NCI-H2196 treated with DMSO at 0.1 percent for 48 hours (cell line): ENCODE data around the gene ZDHHC11B.
A peak's percentile ranks its signal among the peaks of the same experiment; 100 is the strongest.

ENCODE experiments used
- DNase-seq: peaks from one replicate; lab custom pipeline; 2025; ENCODE audit not compliant: unreplicated experiment; lab: John Stamatoyannopoulos, UW

Gene ZDHHC11B

DNA sequence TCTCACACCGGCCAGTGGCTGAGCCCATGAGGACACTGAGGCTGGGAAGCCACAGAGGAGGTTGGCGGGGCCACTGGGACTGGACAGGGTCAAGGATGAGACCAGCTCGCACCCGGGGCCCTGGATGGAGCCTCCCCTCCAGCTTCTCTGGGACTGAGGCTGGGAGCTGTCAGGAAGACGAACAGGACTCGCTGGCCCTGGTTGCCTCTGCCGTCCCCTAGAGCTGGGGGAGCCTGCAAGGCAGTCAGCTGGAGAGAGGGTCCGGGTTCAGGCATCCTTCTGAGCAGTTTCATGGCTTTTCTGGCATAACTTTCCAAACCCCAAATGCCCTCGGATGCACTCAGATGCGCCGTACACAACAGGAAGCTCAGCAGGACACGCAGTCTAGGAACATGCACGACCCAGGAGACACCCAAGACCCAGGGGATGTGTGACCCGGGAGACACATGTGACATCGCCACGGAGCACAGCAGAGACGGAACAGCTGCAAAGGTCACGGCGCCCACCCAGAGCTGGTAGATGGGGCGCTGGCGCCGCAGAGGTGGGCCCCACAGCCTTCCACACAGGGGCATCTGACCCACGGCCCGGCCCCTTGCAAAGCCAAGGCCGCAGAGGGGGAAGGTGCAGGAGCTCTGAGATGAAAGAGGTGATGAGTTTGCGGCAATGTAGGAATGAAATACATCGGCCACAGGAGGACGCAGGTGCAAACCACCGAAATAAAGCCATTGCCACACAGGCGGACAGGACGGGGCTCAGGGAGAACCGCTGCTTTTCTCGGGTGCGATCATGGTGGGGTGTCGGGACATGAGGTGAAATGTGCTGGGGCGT lies 108.4 kb downstream of the ZDHHC11B start:
- no peak for DNase-seq

DNA sequence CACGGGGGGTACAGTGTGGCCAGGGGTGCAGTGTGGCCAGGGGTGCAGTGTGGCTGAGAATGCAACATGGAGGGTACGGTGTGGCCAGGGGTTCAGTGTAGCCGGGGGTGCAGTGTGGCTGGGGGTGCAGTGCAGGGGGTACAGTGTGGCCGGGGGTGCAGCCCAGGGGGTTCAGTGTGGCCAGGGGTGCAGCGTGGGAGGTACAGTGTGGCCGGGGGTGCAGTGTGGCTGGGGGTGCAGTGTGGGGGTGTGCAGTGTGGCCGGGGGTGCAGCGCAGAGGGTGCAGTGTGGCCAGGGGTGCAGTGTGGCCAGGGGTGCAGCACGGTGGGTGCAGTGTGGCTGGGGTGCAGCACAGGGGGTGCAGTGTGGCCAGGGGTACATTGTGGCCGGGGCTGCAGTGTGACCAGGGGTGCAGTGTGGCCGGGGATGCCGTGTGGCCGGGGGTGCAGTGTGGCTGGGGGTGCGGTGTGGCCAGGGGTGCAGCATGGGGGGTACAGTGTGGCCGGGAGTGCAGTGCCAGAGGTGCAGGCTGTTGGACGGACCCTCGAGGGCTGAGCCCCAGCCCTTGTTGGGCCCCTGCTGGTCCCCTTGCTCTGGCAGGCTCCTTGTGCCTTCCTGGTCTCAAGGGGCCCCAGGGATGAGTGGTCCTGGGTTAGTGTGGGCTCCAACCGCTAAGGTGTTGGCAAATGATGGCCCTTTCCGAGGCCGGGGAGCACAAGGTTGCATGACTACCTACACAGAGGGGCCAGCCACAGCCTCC lies 109.2 kb downstream of the ZDHHC11B start:
- DNase-seq: no peak

DNA sequence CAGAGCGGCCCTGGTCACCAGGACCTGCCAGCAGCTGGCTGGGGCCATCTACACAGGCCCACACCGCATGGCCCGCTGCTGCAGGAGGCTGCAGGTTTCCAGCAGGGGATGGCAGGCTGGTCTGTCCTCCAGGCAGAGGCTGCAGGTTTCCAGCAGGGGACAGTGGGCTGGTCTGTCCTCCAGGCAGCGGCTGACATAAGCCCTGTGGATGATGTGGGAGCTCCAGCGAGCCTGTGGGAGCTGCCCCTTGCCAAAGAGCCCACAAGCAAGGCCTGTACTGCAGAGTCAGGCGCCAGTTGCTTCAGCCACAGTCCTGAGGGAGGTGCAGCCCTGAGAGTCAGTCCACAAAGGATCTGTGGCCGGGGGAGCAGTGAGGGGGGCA lies 109.9 kb downstream of the ZDHHC11B start:
- DNase-seq: no peak

DNA sequence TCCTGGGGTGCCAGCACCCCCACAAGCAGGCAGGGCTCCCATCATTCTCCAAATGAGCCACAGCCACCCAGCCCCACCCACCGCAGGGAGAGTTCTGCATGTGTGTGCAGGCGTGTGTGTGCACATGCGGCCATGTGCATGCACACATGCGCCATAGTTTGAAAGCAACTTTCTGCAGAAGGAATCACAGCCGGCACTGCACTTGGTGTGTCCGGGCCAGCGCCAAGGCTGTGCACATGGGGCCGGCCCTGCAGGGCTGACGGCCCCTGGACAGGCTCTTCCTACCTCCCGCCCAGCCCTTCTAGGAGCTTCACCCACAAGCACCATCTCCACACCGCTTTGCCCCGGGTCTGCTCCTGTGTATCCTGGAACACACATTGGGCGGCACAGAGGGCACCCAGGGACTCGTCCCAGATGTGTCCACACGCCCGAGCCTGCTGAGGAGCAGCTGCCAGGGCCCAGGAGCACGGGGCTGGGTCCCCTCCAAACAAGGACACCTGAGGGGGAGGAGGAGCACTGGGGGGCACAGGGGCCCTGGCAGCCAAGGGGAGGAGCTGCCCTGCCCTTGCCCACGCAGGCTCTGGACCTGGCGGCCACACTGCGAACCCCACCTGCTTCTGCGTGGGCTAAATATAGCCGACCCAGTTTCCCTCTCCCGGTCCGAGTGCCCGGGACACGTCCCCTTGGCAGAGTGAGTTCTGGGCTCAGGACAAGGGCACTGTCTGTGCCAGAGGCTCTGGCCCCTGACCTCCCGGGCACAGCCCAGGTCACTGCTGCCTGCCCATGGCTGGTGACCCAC lies 110.5 kb downstream of the ZDHHC11B start:
- DNase-seq: no peak

DNA sequence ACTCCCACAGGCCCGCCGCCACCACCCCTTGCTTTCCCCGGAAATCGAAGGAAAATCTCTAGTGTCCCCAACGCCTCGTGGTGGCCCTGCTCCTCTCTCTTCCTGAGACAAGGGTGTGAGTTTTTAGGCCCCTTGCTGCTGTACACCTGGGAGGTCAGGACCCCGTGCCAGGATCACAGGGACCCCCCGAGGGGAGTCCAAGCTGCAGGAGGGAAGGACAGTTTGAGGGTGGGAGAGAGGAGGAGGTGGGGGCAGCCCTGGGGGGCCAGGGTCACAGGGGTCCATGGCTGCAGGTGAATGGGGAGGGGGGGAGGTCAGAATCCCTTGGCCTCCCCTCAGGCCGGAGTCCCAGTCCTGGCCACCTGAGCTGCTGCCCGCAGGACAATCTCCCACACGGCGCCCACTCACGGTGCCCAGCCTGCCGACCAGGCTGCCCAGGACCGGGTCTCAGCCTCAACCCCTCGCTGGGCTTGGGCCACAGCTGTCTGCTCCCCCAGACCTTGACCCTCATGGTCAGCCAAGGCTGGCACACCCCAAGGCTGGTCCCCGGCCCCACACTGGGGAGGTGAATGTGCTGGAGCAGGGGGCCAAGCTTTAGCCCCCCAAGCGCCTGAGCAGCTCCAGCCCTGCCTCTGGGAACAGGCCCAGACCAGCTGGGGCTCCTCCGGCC lies 111.2 kb downstream of the ZDHHC11B start:
- DNase-seq: no peak

DNA sequence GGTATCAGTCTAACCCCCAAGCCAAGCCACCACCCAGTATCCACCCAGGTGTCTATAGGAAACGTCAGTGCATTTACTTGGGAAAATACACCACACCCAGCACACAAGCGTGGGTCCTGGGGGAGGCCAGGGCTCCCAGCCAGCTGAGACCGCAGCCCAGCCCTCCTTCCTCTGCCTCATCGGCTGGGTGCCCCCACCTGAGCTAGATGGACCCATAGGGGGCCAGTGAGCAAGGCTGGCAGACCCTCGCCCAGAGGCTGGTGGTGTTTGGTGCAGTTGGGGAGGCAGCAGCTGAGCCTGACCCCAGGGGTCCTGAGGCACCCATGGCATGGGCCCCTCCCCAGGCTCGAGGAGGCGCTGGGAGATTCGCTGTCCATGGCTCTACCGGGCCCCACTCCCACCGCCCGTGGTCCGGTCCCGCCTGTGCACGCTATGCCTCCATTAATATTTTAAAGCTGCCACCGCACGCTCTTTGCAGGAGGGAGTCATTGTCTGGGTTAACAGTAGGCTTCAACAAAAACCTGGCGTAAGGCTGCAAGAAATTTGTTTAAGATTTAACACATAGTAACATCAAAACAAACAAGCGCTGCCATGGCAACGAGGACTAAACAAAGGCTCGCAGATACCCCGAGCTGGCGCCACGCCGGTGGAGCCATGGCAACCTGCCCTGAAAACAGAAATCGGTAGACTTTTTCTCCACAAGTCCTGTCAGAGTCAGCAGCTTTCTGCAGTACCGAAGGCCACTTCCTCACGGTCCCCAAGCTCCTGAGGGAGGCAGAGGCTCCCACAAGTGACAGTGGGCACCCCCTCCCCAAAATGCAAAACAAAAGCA lies 112.0 kb downstream of the ZDHHC11B start:
- DNase-seq: peak; percentile 81

DNA sequence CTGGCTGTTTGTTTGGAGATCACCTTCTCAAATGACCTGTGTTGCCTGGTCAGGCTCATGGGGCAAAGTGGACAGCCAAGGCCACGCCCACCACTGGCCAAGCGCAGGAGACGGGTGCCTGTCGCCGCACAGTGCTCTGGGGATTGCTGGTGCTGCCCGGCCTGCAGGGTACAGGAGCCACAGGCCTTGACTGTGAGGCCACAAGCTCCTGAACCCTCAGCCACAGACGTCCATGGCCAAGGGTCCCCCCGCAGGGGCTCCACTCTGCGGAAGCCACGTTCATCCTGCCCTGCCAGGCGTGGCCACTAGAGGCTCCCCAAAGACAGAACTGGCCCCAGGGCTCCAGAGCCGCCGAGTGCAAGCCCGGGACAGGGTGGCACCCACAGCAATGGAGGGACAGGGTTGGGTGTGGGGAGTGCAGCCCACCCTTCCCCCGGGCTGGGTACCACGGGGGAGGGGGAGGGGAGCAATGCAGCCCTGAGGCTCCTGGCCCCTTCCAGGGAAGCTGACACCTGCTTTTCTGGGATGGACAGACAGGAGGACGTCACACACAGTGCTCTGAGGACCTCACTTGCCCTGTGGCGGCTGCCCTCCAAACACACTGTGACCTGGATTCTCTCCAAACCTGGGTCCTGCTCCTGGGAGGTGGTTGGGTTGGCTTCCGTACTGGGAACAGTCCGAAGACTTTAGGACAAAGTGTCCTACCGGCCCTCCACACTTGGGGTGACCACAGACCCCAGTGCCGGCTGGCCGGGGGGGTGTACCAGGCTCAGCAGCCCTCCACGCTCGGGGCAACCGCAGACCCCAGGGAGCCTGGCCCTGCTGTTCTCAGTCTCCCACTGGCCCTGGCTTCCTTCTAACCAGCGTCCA lies 112.8 kb downstream of the ZDHHC11B start:
- DNase-seq: peak; percentile 32

DNA sequence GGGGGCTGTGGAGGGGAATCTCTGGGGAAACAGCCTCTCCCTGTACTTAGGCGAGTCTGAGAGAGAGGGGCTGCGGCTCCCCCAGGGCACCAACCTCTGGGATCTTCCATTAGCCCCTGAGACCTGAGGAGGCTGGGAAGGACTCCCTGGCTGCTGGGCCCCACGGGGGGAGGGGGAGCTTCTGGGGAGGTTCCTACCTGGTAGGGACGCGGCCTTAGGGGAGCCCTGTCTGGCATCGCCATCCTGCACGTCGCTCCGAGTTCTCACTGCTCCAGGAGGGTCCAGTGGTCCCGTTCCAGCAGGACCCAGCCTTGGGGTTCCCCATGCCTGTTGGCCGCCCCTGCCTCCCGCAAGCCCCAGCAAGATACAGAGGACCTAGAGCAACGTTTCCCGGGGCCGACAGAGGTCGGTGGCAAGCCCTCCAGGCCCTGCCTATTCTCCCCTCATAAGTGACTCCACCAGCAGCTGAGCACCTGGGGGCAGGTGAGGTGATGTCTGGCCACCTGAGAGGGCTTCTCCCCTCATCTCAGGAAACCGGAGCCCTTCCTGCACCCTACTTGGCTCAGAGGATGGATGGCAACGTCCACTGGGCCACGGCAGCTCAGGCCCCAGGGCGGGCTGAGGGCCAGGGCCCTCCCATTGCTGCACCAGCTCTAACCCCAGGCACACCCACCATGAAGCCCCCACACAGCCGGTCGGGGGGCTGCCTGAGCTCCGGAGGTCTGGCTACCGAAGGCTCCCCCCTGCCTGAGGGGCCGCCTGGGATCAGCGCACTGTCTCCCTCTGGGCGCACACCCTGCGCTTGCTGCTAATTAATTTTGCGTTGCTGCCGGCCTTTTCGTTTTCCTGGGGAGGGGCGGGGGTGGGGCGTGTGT lies 113.9 kb downstream of the ZDHHC11B start:
- DNase-seq: no peak

DNA sequence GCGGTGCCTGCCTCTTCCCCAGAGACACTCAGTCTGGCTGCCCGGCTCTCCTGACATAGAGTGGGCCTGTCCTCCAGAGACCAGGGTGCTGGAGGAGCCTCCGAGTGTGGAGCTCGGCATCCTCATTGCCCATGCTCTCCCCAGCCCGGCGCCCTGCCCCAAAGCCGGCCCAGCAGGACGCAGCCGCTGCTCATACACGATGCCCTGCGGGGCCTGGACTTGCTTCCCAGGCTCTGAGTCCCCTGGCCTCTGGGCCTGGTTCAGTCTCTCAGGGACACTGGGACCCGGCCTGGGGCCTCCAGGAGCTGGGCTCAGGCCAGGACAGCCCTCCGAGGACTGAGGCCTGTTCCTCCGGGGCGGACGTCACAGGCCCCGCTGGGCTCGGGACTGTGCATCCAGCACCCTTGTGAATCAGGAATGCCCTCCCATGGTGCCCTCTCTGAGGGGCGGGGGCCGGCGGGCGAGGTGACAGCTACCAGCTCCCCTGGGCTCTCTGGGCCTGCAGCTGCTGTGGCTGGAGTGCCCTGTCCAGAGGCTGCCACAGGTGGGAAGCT lies 114.6 kb downstream of the ZDHHC11B start:
- no peak for DNase-seq

DNA sequence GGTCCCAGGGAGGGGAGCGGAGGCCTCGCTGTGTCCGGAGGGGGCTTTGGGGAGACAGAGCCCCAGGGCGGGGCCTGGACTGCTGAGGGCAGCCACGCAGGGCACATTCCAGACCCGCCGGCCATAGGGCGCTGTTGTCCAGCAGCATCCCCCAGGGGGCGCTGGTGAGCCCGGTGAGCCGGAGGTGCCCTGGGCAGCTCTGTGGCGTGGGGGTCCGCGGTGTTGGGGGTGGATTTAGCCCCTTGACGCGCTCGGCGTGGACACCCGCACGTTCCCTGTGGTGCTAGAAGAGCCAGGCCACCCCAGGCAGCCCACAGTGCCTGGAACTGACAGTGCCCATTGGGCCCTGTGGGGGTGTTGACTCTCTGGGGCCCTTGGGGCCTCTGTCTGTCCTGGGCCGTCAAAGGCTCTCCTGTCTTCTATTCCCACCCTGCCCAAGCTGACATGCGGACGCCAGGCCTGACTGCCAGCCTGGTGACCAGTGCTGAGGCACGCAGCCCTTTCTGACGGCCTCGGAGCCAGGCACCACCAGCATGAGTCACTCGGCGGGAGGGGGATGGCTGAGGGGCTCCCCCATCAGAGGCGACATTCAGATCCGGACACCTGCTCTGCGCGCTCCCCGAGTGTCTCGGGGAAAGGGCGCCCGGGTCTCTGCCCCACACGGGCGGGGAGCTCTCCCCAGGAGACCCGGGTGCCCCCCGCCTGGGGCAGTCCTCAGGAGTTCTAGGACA lies 115.3 kb downstream of the ZDHHC11B start:
- DNase-seq: no peak

DNA sequence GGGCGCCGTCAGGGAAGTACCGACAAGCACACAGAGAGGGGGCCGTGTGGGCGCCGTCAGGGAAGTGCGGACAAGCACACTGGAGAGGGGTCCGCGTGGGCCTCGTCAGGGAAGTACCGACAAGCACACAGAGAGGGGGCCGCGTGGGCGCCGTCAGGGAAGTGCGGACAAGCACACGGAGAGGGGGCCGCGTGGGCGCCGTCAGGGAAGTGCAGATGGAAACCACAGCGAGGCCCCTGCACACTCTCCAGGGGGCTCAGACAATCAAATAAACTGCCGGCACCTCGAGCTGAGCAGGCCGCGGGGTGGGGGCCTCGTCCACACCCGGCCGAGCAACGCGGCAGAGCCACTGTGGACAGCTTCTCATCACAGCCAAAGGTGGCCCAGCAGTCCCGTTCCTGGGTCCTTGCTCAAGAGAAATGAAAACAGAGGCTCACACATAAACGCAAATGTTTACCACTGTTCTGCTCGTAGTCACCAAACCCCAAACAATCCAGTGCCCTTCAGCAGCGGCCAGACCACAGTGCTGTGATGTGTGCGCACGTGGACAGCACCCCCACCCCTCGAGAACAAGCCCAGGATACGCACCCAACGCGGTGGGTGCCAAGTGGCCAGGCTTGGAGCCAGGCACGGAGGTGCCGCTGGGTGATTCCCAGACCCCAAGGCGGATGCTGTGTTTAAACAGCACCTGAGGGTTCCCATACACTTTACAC lies 116.1 kb downstream of the ZDHHC11B start:
- no peak for DNase-seq

DNA sequence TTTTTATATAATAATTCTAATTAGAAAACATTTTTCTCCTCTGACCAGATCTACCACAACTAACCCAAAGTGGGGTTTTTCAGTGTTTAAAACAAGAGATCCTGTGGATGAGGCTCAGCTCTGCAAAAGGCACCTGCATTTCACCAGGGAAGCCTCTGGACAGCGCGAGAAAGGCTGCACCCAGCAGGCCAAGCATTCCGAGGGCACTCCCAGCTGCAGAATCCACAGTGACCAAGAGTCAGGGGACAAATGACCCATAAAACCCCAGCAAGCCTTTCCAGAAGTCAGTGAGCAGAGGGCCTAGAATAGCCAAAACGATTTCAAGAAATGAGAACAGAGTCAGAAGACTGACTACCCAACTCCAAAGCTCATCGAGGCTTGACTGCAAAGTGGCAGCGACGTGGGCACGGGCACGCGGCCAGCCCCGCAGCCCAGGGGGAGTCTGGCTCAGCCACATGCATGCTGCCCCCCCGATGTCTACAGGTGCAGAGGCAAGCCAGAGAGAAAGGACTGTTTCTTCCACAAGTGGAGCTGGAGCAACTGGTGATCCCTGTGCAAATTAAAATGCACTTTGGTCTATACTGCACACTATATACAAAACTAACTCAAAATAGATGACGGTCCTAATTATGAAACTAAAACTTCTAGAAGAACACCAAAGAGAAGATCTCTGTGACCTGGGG lies 117.6 kb downstream of the ZDHHC11B start:
- no peak for DNase-seq

DNA sequence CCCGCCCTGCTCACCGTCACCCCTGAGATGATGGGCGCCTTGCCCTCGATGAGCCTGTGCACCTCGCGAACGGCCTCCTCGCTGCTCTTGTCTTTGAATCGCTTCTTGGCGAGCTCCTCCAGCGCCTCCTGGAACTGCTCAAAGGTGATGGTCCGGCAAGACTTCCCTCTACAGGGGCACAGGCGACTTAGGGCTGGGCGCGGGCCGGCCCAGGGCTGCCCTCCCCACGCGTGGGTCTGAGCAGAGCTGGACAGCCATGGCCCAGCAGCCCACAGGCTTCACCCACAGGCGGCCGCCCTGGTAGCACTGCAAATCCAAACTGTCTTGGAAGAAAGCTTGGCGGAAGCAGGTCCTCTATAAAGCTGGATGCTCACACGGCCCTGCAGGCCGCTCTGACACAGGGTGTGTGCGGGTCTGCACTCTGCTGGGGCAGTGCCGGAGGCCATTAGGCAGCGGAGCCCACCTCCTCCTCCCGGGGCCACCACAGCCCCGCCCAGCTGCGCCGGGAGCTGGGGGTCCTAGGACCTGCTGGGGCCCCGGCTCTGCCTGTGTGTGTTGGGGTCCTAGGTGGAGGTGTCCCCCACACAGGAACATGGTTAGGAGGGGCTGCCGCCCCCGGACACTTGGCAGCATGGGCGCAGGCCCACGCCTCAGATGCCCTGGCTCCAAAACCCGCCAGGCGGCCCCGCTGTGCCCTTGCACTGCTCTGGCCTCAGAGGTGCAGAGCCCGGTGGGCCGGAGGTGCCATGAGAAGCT lies 118.4 kb downstream of the ZDHHC11B start:
- no peak for DNase-seq

DNA sequence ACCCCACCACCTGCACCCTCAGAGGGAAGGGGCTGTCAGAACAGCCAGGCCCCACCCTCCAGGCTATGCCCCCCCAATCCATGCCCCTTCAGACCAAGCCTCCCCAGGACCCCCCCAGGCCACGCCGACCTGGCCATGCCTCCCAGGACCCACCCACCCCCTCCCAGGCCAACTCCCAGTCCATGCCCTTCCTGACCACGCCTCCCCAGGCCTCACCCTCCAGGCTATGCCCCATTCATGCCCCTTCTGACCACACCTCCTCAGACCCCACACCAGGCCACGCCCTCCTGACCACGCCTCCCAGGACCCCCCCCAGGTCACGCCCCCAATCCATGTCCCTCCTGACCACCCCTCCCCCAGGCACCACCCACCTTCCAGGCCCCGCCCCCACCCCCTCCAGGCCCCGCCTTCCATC lies 119.0 kb downstream of the ZDHHC11B start:
- DNase-seq: no peak

DNA sequence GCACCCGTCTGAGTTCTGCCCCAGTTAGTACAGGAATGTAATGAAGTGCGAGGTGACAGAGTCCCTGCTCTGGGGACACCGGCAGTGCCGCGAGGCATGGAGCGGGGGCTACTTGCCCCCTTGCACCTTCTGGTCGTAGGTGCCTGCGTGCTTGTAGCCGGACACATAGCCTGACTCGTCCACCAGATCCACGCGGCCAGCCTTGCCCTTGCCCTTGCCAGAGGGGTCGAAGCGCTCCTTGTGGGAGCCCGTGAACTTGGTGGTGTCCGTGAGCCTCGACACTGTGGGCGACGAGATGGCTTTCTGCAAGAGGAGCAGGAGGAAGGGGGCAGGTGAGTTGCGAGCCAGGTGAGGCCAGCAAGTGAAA lies 119.6 kb downstream of the ZDHHC11B start:
- no peak for DNase-seq
